NCI-H345 treated with DMSO at 0.1 percent for 48 hours (cell line): ENCODE measurements around the gene S100A11.

ENCODE experiments used
- DNase-seq: peaks from one replicate; lab custom pipeline; 2025; ENCODE audit not compliant: unreplicated experiment; lab: John Stamatoyannopoulos, UW

The S100A11 gene

DNA sequence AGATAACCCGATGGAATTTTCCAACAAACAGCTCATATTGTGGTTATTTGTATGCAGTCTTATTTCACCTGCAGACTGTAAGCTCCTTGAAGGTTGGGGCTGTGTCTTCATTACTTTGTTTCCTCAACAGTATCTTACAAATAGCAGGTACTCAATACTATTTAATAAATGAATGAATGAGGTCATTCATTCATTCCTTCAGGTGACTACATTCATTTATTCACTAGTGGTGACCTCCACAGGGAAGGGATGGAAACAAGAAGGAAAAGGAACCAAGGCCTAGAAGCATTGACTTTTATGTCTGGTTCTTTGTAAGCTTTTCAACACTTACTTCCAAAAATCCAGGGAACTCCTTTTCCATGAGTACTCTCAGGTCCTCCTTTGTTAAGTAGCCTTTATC, 51.0 kb downstream of the S100A11 start:
- DNase-seq: no peak

DNA sequence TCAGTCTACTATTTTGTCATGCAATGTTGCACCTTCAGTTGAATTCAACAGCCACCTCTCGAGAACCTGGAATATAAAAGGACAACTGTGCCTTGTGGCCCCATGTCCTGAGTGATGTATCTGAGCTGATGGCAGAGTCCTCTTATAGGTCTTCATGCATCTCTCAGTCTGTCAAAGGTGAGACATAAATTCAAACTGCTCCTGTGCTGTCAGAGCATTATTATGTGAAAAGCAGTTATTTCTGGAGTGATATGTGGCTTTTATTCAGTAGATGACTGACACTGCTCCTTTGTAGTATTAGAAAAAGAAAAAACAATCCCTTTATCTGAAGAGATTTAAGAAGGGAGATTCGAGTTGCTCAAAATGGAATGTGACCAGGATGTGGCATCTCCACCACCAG, 51.5 kb downstream of the S100A11 start:
- no peak for DNase-seq

DNA sequence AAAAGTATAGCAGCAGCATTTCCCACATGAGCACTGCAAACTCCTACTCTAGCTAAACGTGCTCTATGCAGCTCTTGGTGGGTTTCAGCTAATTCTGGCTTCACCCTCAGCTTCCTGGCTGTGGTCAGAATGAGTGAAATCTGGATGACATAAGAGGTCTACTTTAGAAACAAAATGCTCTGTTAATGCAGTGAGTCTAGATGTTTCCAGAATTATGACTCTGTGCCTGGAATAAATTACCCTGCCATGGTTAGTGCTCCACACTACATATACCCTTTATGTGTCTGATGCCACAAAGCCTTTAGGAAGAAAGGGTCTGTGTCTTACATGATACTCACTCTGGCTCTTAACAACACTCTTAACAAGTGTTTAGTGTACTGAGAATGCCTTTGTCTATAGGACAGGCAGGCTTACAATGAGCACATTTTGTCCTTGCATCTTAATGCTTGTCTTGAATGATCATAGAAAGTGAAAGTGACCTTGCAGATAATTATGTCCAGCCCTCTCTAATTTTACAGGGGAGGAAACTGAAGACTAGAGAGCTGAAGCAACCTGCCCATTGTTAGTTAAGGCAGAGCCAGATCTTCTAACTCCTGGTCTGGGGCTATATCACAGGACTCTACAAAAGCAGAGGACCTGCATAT, 52.4 kb downstream of the S100A11 start:
- no peak for DNase-seq
